NCI-H2196 treated with DMSO at 0.1 percent for 48 hours (cell line): Measurements from ENCODE around the gene ZNF774.
"Not testable (repeated sequence)": the region's sequence is repeated elsewhere in the genome, so short reads cannot be mapped to it uniquely, and the experiment has no call there.

Experiments used
- DNase-seq: peaks from one replicate; lab custom pipeline; 2025; ENCODE audit not compliant: unreplicated experiment; lab: John Stamatoyannopoulos, UW

ZNF774 gene

DNA sequence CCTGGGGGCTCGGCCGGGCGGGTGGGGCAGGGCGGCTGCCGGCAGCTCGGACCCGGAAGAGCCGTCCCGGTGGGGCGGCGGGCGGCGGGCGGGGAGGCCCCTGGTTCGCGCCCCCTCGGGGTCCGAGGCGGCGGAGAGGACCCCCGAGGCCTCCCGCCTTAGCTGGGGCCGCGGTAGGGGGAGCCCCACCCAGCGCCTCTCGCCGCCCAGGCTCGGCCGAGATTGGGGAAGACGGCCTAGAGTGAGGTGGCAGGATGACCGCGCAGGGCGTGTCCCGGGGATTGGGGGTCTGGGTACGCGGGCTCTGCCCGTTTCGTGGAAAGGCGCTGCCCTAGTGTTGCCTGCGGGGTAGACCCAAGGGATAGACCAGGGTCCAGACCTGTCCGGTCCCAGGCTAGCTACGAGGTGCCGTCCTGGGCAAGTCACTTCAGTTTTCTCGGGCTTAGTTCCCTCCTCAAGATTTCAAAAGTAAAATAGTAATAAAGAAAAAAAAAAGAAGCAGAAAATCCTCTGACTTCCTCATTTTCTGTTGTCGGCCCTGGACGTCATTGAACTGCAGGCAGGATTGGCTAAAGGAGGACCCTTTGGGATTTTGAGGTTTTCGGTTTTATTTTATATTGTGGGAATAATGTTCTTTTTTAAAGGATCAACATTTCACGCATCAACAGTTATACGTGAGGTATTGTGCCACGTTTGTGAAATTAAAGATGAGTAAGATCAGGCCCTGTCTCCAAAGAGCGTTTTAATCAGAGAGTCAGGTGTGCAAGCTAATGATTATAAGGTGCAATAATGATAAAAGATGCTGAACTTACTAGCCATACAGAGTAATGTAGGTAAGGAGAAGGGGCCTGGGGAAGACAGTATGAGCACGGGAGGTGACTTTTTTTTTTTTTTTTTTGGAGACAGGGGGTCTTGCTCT lies 36.6 kb downstream of the ZNF774 start:
- no peak for DNase-seq

DNA sequence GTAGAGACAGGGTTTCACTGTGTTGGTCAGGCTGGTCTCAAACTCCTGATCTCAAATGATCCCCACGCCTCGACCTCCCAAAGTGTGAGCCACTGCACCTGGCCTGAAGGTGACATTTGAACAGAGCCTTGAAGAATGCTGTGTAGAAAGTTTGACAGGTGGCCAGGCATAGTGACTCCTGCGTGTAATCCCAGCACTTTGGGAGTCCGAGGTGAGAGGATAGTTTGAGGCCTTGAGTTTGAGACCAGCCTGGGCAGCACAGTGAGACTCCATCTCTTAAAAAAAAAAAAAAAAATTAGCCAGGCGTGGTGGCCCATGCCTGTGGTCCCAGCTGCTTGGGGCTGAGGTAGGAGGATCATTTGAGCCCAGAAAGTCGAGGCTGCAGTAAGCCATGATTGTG lies 37.4 kb downstream of the ZNF774 start:
- no peak for DNase-seq

DNA sequence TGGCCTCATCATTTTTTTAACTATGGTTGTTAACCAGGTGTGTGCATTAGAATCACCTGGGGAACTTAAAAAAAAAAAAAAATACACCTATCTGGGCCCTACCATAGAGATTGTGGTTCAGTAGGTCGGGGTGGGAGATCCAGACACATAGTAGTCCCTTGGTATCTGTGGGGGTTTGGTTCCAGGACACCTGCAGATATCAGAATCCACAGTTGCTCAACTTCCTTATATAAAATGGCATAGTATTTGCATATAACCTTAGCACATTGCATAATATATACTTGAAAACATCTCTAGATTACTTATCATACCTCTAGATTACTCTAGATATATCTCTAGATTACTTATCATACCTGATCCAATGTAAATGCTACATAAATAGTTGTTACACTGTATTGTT lies 41.0 kb downstream of the ZNF774 start:
- no peak for DNase-seq

DNA sequence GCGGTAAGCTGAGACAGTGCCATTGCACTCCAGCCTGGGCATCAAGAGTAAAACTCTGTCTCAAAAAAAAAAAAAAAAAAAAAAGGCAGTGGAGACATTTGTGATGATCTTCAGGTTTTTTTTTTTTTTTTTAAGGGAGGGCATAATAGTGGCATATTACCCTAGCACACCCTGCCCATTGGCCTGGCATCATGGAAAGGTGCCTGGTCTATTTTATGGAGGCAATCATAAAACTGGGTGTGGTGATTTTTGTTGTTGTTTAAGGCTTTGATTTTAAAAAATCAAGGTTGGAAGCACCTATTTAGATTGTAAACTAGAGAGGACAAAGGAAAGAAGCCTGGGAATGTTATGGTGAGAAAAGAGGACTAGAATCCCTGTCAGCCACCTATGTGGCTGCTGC lies 42.0 kb downstream of the ZNF774 start:
- DNase-seq: no peak

DNA sequence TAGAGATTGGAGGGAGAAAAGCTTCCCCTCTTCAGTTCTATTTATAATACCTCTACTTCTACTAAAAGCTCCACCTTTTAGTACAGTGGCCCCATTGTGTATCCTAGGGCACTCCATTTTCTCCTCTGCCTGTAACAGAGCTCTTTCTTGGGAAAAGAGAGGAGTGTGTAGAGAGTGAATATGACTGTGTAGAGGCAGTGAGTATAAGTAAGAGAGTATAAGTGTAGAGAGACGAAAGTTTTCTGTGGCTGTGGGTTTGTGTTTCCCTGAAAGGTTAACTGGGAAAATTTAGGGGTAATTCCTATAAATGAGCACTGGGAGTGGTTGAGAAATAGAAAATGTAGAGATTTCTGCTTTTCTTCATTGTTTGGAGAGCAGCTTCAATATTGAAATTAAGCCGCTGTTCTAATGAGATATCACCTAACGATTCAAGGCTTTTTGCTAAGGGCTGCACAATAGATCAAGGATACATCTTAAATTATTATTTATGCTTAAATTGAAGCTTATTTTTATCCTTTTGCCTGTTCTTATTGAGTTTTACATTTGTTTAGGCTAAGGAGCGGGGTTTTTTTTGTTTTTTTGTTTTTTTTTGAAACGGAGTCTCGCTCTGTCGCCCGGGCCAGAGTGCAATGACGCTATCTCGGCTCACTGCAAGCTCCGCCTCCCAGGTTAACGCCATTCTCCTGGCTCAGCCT lies 42.8 kb downstream of the ZNF774 start:
- DNase-seq: no peak

DNA sequence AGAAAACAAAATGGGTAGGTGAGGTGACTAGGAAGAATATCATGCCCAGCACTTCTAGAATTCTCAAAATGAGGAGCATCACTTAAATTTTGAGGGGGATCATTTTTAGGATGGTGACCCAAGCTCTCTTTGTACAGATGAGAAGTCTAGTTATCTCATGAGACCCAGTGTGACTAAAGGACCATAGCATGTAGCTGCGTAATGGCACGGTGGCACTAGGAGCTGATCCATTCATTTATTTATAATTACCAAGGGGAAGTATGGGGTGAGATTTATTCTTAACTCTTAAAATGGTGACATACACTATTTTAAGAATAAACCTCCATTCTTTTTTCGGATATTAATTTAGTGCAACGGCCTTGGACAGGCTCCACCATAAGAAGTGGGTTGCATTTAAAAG lies 44.2 kb downstream of the ZNF774 start:
- no peak for DNase-seq

- DNase-seq: no peak
Observed at GRCh38 chr15:90400005-90400758, 48.1 kb downstream of the ZNF774 start.

GRCh38 chr15:90400759-90401314 lies 48.8 kb downstream of the ZNF774 start:
- DNase-seq: peak; percentile 73

GRCh38 chr15:90401495-90401894 lies 49.4 kb downstream of the ZNF774 start:
- no peak for DNase-seq

DNA sequence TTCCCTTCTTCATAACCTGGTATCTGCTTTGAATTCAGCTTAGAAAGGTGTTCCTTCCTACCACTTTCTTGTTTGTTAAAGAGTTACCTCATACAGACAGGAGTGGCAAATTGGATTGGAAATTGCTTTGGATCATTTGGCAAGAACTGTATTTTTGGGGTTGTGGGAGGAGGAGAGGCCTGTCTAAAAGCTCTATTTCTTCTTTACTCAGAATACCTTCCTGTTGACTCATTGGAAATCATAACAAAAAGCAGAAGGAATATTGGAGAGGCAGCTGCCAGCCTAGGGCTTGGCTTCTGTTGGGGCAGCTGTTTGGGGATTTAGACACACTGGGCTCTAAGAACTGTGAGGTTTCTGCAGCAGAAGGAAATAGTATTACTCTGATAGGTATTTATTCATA lies 50.1 kb downstream of the ZNF774 start:
- DNase-seq: peak; percentile 43

DNA sequence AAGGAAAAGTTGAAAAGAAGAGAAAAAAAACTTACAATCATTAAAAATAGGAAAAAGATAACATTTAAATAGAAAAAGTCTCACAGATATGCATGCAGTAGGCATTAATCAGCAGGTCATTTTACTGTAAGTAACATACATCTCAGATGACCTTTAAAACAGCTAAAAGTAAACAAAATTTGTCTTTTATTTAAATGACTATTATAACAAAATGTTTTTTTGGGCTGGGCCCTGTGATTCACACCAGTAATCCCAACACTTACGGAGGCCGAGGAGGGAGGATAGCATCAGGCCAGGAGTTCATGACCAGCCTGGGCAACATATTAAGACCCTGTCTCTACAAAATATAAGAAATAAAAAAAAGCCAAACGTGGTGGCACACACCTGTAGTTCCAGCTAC lies 50.7 kb downstream of the ZNF774 start:
- no peak for DNase-seq

- DNase-seq: no peak
Observed at GRCh38 chr15:90405055-90405607, 53.0 kb downstream of the ZNF774 start.

- no peak for DNase-seq
Observed at GRCh38 chr15:90407336-90407735, 55.3 kb downstream of the ZNF774 start.

GRCh38 chr15:90407871-90408317 lies 55.8 kb downstream of the ZNF774 start:
- no peak for DNase-seq

GRCh38 chr15:90408657-90409056 lies 56.6 kb downstream of the ZNF774 start:
- DNase-seq: no peak

DNA sequence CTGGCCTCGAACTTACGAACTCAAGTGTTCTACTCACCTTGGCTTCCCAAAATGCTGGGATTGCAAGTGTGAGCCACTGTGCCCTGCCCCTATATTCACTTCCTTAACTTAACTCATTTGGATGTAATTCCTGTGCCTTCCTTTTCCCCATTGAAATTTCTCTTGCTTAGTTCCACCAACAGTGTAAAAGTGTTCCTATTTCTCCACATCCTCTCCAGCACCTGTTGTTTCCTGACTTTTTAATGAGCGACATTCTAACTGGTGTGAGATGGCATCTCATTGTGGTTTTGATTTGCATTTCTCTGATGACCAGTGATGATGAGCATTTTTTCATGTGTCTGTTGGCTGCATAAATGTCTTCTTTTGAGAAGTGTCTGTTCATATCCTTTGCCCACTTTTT lies 57.5 kb downstream of the ZNF774 start:
- DNase-seq: not testable (repeated sequence)

DNA sequence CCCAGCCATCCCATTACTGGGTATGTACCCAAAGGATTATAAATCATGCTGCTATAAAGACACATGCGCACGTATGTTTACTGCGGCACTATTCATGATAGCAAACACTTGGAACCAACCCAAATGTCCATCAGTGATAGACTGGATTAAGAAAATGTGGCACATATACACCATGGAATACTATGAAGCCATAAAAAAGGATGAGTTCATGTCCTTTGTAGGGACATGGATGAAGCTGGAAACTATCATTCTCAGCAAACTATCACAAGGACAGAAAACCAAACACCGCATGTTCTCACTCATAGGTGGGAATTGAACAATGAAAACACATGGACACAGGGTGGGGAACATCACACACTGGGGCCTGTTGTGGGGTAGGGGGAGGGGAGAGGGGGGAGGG lies 58.2 kb downstream of the ZNF774 start:
- not testable (repeated sequence) for DNase-seq

GRCh38 chr15:90411176-90411575 lies 59.1 kb downstream of the ZNF774 start:
- no peak for DNase-seq
